ENCODE measurements around the gene SSR1. TPM values are rescaled to one million over a fixed set of nuclear protein-coding genes. Genes with fewer than 3 reads are reported as not detected.

Gene SSR1
- total and polyA plus RNA-seq, 2 of the 13 experiments (the other 11 are each of a cell fraction or from before 2014, with no cell fraction given), result 203 to 243 TPM

- TF ChIP-seq ZNF577 (CRISPR knock-in tag; IDR thresholded peaks at IDR 0.05; ENCODE audit: borderline replicate concordance, low read depth) (no peak), ZBTB10 (CRISPR knock-in tag; IDR thresholded peaks at IDR 0.05; ENCODE audit: borderline replicate concordance) (no peak), IRF9 (CRISPR knock-in tag; IDR thresholded peaks at IDR 0.05; ENCODE audit: borderline replicate concordance) (no peak), ZBTB25 (CRISPR knock-in tag; IDR thresholded peaks at IDR 0.05) (peak; percentile 25; the same call in 1 of the 2 replicates), HMGA1 (CRISPR knock-in tag; conservative IDR thresholded peaks at IDR 0.05) (no peak), ZNF282 (IDR thresholded peaks at IDR 0.05; ENCODE audit: partially characterized antibody) (no peak), FOSL2 (CRISPR knock-in tag; IDR thresholded peaks at IDR 0.05) (peak; percentile 59), TRIM24 (CRISPR knock-in tag; IDR thresholded peaks at IDR 0.05) (no peak), ZNF382 (CRISPR knock-in tag; IDR thresholded peaks at IDR 0.05; ENCODE audit: borderline replicate concordance) (no peak), PRDM4 (CRISPR knock-in tag; IDR thresholded peaks at IDR 0.05; ENCODE audit: borderline replicate concordance) (no peak), PRDM15 (CRISPR knock-in tag; IDR thresholded peaks at IDR 0.05) (no peak)
- TF ChIP-seq, protein P1, sequence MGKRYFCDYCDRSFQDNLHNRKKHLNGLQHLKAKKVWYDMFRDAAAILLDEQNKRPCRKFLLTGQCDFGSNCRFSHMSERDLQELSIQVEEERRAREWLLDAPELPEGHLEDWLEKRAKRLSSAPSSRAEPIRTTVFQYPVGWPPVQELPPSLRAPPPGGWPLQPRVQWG (CRISPR knock-in tag; IDR thresholded peaks at IDR 0.05; ENCODE audit: borderline replicate concordance, low read depth), result no peak
Measured at GRCh38 chr6:7238900-7239589, 74.0 kb downstream of the SSR1 start (continued).
